ENCODE measurements around the gene PPIAL4G. TPM values are rescaled to one million over a fixed set of nuclear protein-coding genes. Genes with fewer than 3 reads are reported as not detected.
"Not testable (repeated sequence)": the region's sequence is repeated elsewhere in the genome, so short reads cannot be mapped to it uniquely, and the experiment has no call there.

The PPIAL4G gene
- not detected for total RNA-seq

DNA sequence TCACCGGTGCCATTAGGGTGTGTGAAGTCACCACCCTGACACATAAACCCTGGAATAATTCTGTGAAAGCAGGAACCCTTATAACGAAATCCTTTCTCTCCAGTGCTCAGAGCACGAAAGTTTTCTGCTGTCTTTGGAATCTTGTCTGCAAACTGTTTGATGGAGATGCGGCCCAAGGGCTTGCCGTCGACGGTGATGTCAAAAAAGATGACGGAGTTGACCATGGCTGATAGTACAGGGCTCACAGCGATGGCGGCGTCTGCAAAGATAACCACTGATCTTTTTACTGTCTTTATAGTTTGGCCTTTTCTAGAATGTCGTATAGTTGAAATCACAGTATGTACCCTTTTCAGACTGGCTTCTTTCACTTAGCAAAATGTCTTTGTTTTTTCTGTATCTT is at the start of gene PPIAL4G:
PPIAL4G (minus strand) TSS at position 274 of the 400 bp plus-strand sequence; CDS start at position 224, 50 bp downstream.
- ATAC-seq; DNase-seq (ENCODE audit: low spot score): not testable (repeated sequence)

DNA sequence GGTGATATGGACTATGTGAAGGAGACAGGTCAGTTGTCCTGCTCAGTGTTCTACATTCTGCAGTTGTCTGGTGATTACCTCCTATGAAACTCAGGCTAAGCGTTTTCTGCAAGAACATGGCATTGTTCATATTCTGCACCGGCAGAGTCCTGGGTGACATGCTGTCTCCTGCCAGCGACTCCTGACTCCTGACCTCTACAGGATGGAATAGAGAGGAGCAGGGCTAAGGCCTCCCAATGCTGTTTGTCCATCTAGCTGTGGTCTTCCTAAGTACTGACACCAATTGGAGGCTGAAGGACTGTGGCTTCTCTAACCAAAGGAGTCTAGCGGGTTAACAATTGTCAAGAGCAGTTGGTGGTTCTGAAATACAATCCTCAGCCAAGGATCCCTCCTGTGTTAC is 49.1 kb upstream of the PPIAL4G start:
- not testable (repeated sequence) for ATAC-seq; DNase-seq (ENCODE audit: low spot score)

- not testable (repeated sequence) for DNase-seq (ENCODE audit: low spot score); ATAC-seq
These were observed 46.0 kb upstream of the PPIAL4G start for GRCh38 chr1:148529101-148529567.

GRCh38 chr1:148528591-148528990 is 45.5 kb upstream of the PPIAL4G start:
- DNase-seq (ENCODE audit: low spot score) = not testable (repeated sequence)

DNA sequence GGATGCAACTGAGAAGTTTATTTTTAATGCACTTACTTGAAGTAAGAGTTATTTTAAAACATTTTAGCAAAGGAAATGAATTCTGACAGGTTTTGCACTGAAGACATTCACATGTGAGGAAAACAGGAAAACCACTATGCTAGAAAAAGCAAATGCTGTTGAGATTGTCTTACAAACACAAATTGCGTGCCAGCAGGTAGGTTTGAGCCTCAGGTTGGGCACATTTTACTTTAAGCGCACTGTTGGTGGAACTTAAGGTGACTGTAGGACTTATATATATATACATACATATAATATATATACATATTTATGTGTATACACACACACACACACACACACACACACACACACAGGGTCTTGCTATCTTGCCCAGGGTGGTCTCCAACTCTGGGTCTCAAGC is 43.5 kb upstream of the PPIAL4G start:
- DNase-seq (ENCODE audit: low spot score); ATAC-seq: not testable (repeated sequence)

More at GRCh38 chr1:148528591-148528990, 45.5 kb upstream of the PPIAL4G start:
- not testable (repeated sequence) for ATAC-seq

DNA sequence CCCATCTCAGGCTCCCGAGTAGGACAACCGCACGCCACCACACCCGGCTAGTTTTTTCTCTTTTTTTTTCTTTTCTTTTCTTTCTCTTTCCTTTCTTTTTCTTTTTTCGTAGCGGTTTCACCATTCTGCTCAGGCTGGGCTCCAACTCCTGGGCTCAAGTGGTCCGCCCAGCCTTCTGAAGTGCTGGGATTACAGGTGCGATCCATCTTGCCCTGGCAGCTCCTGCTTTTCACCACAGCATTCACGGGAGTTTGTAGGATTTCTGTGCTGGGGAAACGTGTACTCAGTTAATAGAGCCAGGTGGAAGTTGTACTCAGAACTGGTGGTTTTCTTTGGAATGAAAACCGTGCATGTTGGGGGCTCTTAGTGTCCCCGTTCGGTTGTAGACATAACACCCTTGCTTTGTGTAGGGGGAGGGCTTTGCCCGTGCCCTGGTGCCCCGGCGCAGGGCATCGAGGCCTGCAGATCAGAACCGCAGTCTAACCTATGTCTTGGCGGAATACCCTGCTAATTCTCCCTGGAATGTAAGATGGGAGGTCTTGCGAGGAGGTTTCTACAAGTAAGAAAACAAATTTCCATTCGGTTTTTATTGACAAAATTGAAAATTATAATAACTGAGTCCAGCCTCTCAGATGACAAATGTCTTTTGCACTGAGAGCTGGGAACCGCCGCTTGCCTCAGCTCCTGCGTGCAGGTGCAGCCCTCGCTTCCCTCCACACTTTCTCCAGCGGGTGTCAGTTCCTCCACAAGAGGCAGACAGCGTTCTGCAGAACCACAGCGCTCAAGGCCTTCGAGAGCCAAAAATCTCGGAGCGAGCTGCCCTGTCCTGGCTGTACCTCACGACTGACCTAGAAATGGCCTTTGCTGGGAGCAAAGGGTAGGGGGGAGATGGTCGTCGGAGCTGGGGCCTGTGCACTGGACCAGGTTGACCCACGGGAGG is 40.4 kb upstream of the PPIAL4G start:
- peak; percentile 57 for ATAC-seq
- DNase-seq (ENCODE audit: low spot score) = not testable (repeated sequence)

GRCh38 chr1:148522561-148523204 is 39.6 kb upstream of the PPIAL4G start:
- ATAC-seq (peak; percentile 85), DNase-seq (ENCODE audit: low spot score) (peak; percentile 93)

DNA sequence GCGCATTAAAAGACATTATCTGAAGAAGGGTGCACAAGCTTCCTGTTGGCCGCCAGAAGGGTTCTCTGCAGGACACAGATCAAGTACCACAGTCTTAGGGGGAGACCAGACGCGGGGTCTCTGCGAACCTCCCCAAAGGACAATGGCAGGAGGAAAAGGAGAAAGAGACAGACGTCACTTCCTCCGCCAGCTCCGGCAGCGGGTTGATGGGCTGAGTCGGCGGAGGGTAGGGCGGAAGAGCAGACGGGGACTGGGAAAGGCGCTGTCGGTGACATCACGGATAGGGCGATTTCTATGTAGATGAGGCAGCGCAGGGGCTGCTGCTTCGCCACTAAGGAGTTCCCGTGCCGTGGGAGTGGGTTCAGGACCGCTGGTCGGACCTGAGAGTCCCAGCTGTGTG is 39.0 kb upstream of the PPIAL4G start:
- peak; percentile 71 for ATAC-seq

DNA sequence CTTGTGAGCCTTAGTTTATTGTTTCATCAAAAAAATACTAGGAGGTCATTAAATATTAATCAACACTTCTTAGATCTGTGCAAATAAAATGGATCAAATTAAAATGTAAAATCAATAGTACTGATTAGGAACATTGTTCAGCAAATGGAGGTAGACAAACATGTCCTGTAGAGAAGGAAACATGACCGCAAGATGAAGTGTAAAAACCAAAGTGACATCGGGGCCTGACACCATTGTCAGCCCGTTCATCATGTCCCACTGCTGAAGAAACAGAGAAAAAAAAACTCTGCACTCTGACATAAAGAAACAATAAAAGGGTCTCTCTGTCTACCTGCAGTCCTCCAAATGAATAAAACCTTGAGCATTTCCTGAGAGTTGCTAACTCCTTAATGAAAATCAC is 31.2 kb upstream of the PPIAL4G start:
- DNase-seq (ENCODE audit: low spot score); ATAC-seq: not testable (repeated sequence)

More for the DNA sequence above, 39.0 kb upstream of the PPIAL4G start:
- peak; percentile 87 for DNase-seq (ENCODE audit: low spot score)

DNA sequence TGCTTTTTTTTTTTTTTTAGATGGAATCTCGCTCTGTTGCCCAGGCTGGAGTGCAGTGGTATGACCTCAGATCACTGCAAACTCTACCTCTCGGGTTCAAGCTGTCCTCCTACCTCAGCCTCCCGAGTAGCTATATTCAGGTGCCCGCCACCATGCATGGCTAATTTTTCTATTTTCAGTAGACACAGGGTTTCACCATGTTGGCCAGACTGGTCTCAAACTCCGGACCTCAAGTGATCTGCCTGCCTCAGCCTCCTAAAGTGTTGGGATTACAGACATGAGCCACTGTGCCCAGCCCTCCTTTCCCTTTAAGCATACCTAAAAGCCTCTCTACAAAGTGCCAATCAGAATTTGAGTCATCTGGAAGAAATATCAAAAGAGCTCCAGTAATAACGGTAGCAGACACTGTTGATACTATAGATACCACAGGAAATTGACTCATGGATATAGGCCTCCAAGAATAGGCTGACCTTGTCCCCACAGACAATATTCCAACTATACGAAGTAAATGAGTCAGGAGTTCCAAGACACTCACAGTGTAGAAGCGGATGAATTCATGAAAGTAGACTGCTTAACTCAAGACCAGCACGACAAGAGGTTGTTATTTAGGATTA is 29.6 kb upstream of the PPIAL4G start:
- not testable (repeated sequence) for ATAC-seq; DNase-seq (ENCODE audit: low spot score)

- not testable (repeated sequence) for ATAC-seq; DNase-seq (ENCODE audit: low spot score)
These were observed 10.8 kb upstream of the PPIAL4G start for GRCh38 chr1:148493933-148494332.

GRCh38 chr1:148481134-148481533 is 2.0 kb downstream of the PPIAL4G start:
- ATAC-seq; DNase-seq (ENCODE audit: low spot score): not testable (repeated sequence)

DNA sequence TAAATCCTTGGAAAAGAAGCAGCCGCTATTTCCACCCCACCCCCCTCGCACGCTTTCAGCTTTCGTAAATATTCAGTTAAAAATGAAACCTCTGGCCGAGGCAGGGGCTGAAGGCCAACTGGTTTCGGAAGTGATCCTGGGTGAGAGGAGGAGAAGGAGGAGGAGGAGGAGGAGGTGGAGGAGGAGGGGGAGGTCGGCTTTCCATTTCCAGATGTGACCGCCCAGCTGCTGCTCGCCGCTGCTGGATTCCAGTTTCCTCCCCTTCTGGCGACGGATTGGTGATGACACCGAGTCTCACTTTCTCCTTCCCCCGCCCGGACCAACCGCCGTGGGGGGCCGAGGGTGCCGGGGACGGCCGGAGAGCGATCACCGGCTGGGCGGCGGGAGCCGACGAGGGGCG is 23.4 kb downstream of the PPIAL4G start:
- not testable (repeated sequence) for DNase-seq (ENCODE audit: low spot score); ATAC-seq

- DNase-seq (ENCODE audit: low spot score) = peak; percentile 56
- ATAC-seq = not testable (repeated sequence)
These were observed 24.1 kb downstream of the PPIAL4G start for GRCh38 chr1:148458901-148459581.

GRCh38 chr1:148458398-148458797 is 24.7 kb downstream of the PPIAL4G start:
- not testable (repeated sequence) for ATAC-seq; DNase-seq (ENCODE audit: low spot score)

DNA sequence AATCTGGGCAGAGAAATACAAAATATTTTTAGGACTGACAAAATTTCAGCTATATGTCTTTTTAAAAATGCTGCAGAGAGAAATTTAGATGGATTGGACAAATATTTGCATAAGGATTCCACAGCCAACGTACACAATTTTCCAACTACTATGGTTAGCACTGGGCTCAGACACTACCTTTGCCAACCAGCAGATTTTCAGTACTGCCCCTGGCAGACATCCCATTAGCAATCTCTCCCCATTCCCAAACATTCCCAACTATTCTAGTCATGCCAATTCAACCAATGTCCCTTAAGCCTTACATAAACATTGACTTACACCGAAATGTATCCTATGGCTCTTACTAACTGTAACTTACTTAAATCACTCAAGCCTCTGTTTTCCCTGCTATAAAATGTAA is 30.3 kb downstream of the PPIAL4G start:
- ATAC-seq; DNase-seq (ENCODE audit: low spot score): not testable (repeated sequence)

GRCh38 chr1:148439654-148440325 is 43.3 kb downstream of the PPIAL4G start:
- not testable (repeated sequence) for DNase-seq (ENCODE audit: low spot score); ATAC-seq

DNA sequence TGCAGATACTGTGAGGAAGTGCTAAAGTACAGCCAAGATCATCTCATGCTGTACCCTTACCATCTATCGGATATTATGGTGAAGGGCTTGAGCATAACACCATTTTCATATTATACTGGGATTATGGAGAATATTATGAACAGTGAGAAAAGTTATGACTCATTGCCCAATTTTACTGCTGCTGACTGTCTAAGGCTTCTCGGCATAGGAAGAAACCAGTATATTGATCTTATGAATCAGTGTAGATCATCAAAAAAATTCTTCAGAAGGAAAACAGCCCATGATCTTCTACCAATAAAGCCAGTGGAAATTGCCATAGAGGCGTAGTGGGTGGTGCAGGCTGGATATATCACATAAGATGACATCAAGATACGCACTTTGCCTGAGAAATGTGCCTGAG is 47.7 kb downstream of the PPIAL4G start:
- DNase-seq (ENCODE audit: low spot score) (no peak), ATAC-seq (no peak)

GRCh38 chr1:148434832-148435231 is 48.3 kb downstream of the PPIAL4G start:
- ATAC-seq (no peak), DNase-seq (ENCODE audit: low spot score) (no peak)

DNA sequence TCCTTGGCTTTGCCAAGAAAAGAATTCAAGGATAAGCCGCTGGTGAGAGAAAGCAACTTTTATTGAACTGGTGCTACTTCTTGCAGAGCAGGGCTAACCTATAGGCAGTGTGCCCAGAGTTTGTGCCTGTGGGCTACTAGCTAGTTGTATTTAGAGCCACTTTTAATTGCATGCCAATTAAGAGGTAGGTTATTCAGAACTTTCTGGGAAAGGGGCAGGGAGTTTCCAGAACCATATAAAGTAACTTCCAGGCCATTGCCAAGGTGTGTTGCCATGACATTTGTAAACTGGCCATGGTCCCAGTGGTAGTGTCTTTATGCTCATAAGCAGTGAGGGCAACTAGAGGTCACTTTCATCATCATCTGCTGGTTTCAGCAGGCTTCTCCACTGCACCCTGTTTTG is 50.2 kb downstream of the PPIAL4G start:
- not testable (repeated sequence) for DNase-seq (ENCODE audit: low spot score)
- ATAC-seq = peak; percentile 93

Data from left lobe of liver (tissue), 2 donors.